Measurements from ENCODE around the gene BAG2. TPM values are rescaled to one million over a fixed set of nuclear protein-coding genes. Genes with fewer than 3 reads are reported as not detected.
A peak's percentile ranks its signal among the peaks of the same experiment; 100 is the strongest.

Gene BAG2
- polyA plus RNA-seq, 1 donor (not counting 4 experiments of a cell fraction or from before 2014, with no cell fraction given), result 1.6 TPM

DNA sequence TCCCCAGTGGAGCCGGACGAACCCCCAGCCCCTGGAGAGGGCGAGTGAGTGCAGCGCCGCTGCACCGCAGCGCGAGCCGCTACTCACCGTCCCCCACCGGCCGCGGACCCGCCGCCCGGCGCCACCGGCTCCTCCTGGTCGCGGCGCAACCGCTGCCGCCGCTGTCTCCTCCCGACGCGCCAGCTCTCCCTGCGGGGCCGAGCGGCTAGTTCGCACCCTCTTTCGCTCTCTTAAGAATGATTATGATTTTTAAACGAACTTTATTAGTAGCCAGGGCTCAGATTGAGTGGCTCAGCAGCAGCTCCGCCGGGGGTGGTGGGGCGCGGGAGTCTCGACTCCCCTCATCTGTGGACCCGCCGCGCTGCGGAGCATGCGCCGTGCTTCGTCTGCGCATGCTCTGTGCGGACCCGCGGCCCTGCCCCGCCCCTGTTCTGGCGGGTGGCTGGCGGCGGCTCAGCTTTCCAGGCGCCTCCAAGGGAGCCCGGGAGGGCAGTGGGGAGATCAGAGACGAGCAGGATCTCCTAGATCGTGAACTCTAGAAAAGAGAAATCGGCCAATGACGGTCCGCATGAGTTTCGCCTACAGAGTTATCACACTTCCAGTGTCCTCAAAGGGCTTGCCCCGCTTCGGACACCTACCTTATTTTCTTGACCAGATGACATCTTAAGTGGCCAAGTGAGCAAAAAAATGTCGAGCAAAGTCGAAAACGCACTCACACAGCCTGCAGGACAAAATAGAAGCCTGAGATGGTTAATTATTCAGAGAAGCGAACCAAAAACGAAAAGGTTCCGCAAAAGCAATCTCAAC lies 50.0 kb downstream of the BAG2 start, which contains the start of gene RAB23:
Gene RAB23, minus strand, starts transcription at position 372 of the 807 bp plus-strand sequence. CDS start 11,927 bp downstream, outside the sequence.
- H3K4me1 ChIP-seq (ENCODE audit: control insufficient read depth, extremely low read depth, insufficient read depth, low read length), result peaks cover 23% of the 10 kb centered on the region
- H2AFZ ChIP-seq (ENCODE audit: control insufficient read depth, low read length), result peak within 1 kb of the TSS; percentile 98
- dilution Hi-C loops (cut with MboI; ENCODE audit: extremely low pct_ligation_motif_present, low sequenced_read_pairs), result no loop called here
- no peaks in the 10 kb centered on the region for H3K9me3 ChIP-seq (ENCODE audit: control insufficient read depth, low read depth, low read length)
- peak within 1 kb of the TSS; percentile 43 for H3K27ac ChIP-seq (ENCODE audit: control insufficient read depth, insufficient read depth, low read length)
- H3K36me3 ChIP-seq (ENCODE audit: control insufficient read depth in 2 of 2, extremely low read depth in 1 of 2, insufficient read depth in 2 of 2, low read length in 2 of 2), result no peaks in the 10 kb centered on the region
- H4K20me1 ChIP-seq (ENCODE audit: control insufficient read depth, extremely low read depth, insufficient read depth, low read length), result no peaks in the 10 kb centered on the region
- peak within 1 kb of the TSS; percentile 64 to 97 (median 91) for H3K4me3 ChIP-seq (ENCODE audit: control insufficient read depth in 2 of 3, extremely low read depth in 1 of 3, insufficient read depth in 2 of 3, low read depth in 1 of 3, low read length in 3 of 3)
- no peak for FAIRE-seq
- DNase-seq (ENCODE audit: low read depth, low spot score), result peak; percentile 19
- peak within 1 kb of the TSS; percentile 69 for H3K9ac ChIP-seq (ENCODE audit: control insufficient read depth, extremely low read depth, insufficient read depth, low read length)
- H3K4me2 ChIP-seq (ENCODE audit: control insufficient read depth, extremely low read depth, insufficient read depth, low read depth, low read length), result peak within 1 kb of the TSS; percentile 94
- TF ChIP-seq, protein P1, sequence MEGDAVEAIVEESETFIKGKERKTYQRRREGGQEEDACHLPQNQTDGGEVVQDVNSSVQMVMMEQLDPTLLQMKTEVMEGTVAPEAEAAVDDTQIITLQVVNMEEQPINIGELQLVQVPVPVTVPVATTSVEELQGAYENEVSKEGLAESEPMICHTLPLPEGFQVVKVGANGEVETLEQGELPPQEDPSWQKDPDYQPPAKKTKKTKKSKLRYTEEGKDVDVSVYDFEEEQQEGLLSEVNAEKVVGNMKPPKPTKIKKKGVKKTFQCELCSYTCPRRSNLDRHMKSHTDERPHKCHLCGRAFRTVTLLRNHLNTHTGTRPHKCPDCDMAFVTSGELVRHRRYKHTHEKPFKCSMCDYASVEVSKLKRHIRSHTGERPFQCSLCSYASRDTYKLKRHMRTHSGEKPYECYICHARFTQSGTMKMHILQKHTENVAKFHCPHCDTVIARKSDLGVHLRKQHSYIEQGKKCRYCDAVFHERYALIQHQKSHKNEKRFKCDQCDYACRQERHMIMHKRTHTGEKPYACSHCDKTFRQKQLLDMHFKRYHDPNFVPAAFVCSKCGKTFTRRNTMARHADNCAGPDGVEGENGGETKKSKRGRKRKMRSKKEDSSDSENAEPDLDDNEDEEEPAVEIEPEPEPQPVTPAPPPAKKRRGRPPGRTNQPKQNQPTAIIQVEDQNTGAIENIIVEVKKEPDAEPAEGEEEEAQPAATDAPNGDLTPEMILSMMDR (optimal IDR thresholded peaks at IDR 0.05 in 1 of 3, IDR thresholded peaks at IDR 0.05 in 1 of 3, conservative IDR thresholded peaks at IDR 0.05 in 1 of 3; ENCODE audit: extremely low read depth in 1 of 3, insufficient read depth in 2 of 3, low read length in 3 of 3), result no peak
- no peak for TF ChIP-seq EZH2 (IDR thresholded peaks at IDR 0.05; ENCODE audit: low read length)
- peaks cover 41% of the 10 kb centered on the region for H3K79me2 ChIP-seq (ENCODE audit: control insufficient read depth, insufficient read depth, low read length)
- no peaks in the 10 kb centered on the region for H3K9me1 ChIP-seq (ENCODE audit: control insufficient read depth, extremely low read depth, insufficient read depth, low read length)
- no peaks in the 10 kb centered on the region for H3K27me3 ChIP-seq (ENCODE audit: control insufficient read depth, extremely low read depth, insufficient read depth, low read length)

DNA sequence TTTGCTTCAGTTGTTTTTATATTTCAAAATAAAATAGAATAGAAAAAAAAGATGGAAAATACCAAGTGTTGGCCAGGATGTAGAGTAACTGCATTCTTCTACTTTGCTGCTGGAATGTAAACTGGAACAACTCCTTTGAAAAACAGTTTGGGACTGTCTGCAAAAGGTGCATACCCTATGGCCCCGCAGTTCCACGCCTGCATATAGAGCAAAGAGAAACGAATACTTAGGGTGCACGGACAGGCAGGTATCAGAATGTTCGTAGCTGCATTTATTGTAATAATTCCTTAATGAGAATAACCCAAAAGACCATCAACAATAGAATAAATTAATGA lies 50.6 kb downstream of the BAG2 start:
- Histone ChIP-seq H3K9ac (ENCODE audit: control insufficient read depth, extremely low read depth, insufficient read depth, low read length) (peak overlapping the region; percentile 69), H3K79me2 (ENCODE audit: control insufficient read depth, insufficient read depth, low read length) (peaks cover 36% of the 10 kb centered on the region), H4K20me1 (ENCODE audit: control insufficient read depth, extremely low read depth, insufficient read depth, low read length) (no peaks in the 10 kb centered on the region), H3K4me1 (ENCODE audit: control insufficient read depth, extremely low read depth, insufficient read depth, low read length) (peaks cover 22% of the 10 kb centered on the region), H3K27me3 (ENCODE audit: control insufficient read depth, extremely low read depth, insufficient read depth, low read length) (no peaks in the 10 kb centered on the region), H3K36me3 (ENCODE audit: control insufficient read depth in 2 of 2, extremely low read depth in 1 of 2, insufficient read depth in 2 of 2, low read length in 2 of 2) (no peaks in the 10 kb centered on the region), H3K27ac (ENCODE audit: control insufficient read depth, insufficient read depth, low read length) (no peak overlapping the region), H3K4me2 (ENCODE audit: control insufficient read depth, extremely low read depth, insufficient read depth, low read depth, low read length) (peak overlapping the region; percentile 94), H3K9me3 (ENCODE audit: control insufficient read depth, low read depth, low read length) (no peaks in the 10 kb centered on the region), H3K4me3 (ENCODE audit: control insufficient read depth in 2 of 3, extremely low read depth in 1 of 3, insufficient read depth in 2 of 3, low read depth in 1 of 3, low read length in 3 of 3) (peak overlapping the region; percentile 64 to 97 (median 91)), H2AFZ (ENCODE audit: control insufficient read depth, low read length) (peak overlapping the region; percentile 85), H3K9me1 (ENCODE audit: control insufficient read depth, extremely low read depth, insufficient read depth, low read length) (no peaks in the 10 kb centered on the region)
- FAIRE-seq, result no peak
- DNase-seq (ENCODE audit: low read depth, low spot score), result no peak
- dilution Hi-C loops (cut with MboI; ENCODE audit: extremely low pct_ligation_motif_present, low sequenced_read_pairs), result no loop called here
- TF ChIP-seq EZH2 (IDR thresholded peaks at IDR 0.05; ENCODE audit: low read length), result no peak
- TF ChIP-seq, protein P1 (optimal IDR thresholded peaks at IDR 0.05 in 1 of 3, IDR thresholded peaks at IDR 0.05 in 1 of 3, conservative IDR thresholded peaks at IDR 0.05 in 1 of 3; ENCODE audit: extremely low read depth in 1 of 3, insufficient read depth in 2 of 3, low read length in 3 of 3), result no peak
